ENCODE data around the gene MTNR1B. TPM values are rescaled to one million over a fixed set of nuclear protein-coding genes. Genes with fewer than 3 reads are reported as not detected.

Gene MTNR1B
- total and polyA plus RNA-seq, 2 donors (not counting 1 experiment from before 2014, with no cell fraction given) = not detected

GRCh38 chr11:92954003-92954402, 15.4 kb upstream of the MTNR1B start:
- no peak overlapping the region for H3K4me2 ChIP-seq (replicated peaks; ENCODE audit: low read depth, low read length, poor library complexity, severe bottlenecking)
- H3K79me2 ChIP-seq (ENCODE audit: control insufficient read depth, insufficient read depth, low read length) = no peaks in the 10 kb centered on the region
- Mint-ChIP-seq H3K9me3 (ENCODE audit: insufficient read depth) (peaks cover 5% of the 10 kb centered on the region), H3K27ac (no peak overlapping the region), H3K4me1 (no peaks in the 10 kb centered on the region), H3K4me3 (no peak overlapping the region), H3K27me3 (no peaks in the 10 kb centered on the region)
- TF ChIP-seq CTCF (IDR thresholded peaks at IDR 0.05) (no peak), EZH2 (IDR thresholded peaks at IDR 0.05; ENCODE audit: borderline replicate concordance, insufficient read depth, low read depth, low read length, poor library complexity, severe bottlenecking) (no peak)
- CTCF ChIA-PET = no interaction called here
- no peaks in the 10 kb centered on the region for H3K4me1 ChIP-seq (ENCODE audit: control insufficient read depth in 2 of 2, insufficient read depth in 2 of 2, low read length in 2 of 2)
- ATAC-seq (ENCODE audit: low read depth) (no peak), DNase-seq (no peak)
- no peak overlapping the region for H3K4me3 ChIP-seq (ENCODE audit: control extremely low read depth in 1 of 5, extremely low read depth in 1 of 5, insufficient read depth in 1 of 5, low read depth in 2 of 5, low read length in 4 of 5)
- H3K27me3 ChIP-seq (replicated peaks in 1 of 4; ENCODE audit: control extremely low read depth in 1 of 4, control insufficient read depth in 3 of 4, insufficient read depth in 4 of 4, low read length in 3 of 4) = no peaks in the 10 kb centered on the region
- no peak overlapping the region for H3K27ac ChIP-seq (ENCODE audit: low read length in 2 of 2)
- WGBS (ENCODE audit: insufficient coverage) = no CpG with 5 or more reads among the region's 5 CpGs
- no peaks in the 10 kb centered on the region for H3K36me3 ChIP-seq (replicated peaks in 1 of 2; ENCODE audit: control extremely low read depth in 1 of 2, control insufficient read depth in 1 of 2, extremely low read depth in 1 of 2, insufficient read depth in 2 of 2, low read length in 1 of 2)
- intact Hi-C loops (cut with micrococcal nuclease) = no loop called here
- H2AFZ ChIP-seq (ENCODE audit: insufficient read depth, low read depth, low read length, poor library complexity, severe bottlenecking) = no peak overlapping the region
- H3K9me3 ChIP-seq (ENCODE audit: control extremely low read depth in 1 of 3, control insufficient read depth in 2 of 3, insufficient read depth in 1 of 3, low read length in 2 of 3) = peaks cover 0 to 3% (median 2%) of the 10 kb centered on the region in 3 donors
- H3K9ac ChIP-seq (ENCODE audit: low read length) = no peak overlapping the region
- POLR2A ChIA-PET = no interaction called here
- no peaks in the 10 kb centered on the region for H4K20me1 ChIP-seq (ENCODE audit: control insufficient read depth, insufficient read depth, low read length, poor library complexity, severe bottlenecking)

GRCh38 chr11:92955860-92956259, 13.6 kb upstream of the MTNR1B start:
- Histone ChIP-seq H3K4me1 (ENCODE audit: control insufficient read depth in 2 of 2, insufficient read depth in 2 of 2, low read length in 2 of 2) (no peaks in the 10 kb centered on the region), H3K4me2 (replicated peaks; ENCODE audit: low read depth, low read length, poor library complexity, severe bottlenecking) (no peak overlapping the region), H3K27ac (ENCODE audit: low read length in 2 of 2) (no peak overlapping the region), H3K36me3 (replicated peaks in 1 of 2; ENCODE audit: control extremely low read depth in 1 of 2, control insufficient read depth in 1 of 2, extremely low read depth in 1 of 2, insufficient read depth in 2 of 2, low read length in 1 of 2) (no peaks in the 10 kb centered on the region), H2AFZ (ENCODE audit: insufficient read depth, low read depth, low read length, poor library complexity, severe bottlenecking) (no peak overlapping the region), H3K9ac (ENCODE audit: low read length) (no peak overlapping the region), H3K9me3 (ENCODE audit: control extremely low read depth in 1 of 3, control insufficient read depth in 2 of 3, insufficient read depth in 1 of 3, low read length in 2 of 3) (no peaks in the 10 kb centered on the region), H3K4me3 (ENCODE audit: control extremely low read depth in 1 of 5, extremely low read depth in 1 of 5, insufficient read depth in 1 of 5, low read depth in 2 of 5, low read length in 4 of 5) (no peak overlapping the region), H3K27me3 (replicated peaks in 1 of 4; ENCODE audit: control extremely low read depth in 1 of 4, control insufficient read depth in 3 of 4, insufficient read depth in 4 of 4, low read length in 3 of 4) (no peaks in the 10 kb centered on the region), H4K20me1 (ENCODE audit: control insufficient read depth, insufficient read depth, low read length, poor library complexity, severe bottlenecking) (no peaks in the 10 kb centered on the region), H3K79me2 (ENCODE audit: control insufficient read depth, insufficient read depth, low read length) (no peaks in the 10 kb centered on the region)
- Mint-ChIP-seq H3K4me1 (no peaks in the 10 kb centered on the region), H3K27me3 (no peaks in the 10 kb centered on the region), H3K27ac (no peak overlapping the region), H3K9me3 (ENCODE audit: insufficient read depth) (peaks cover under 1% of the 10 kb centered on the region), H3K4me3 (no peak overlapping the region)
- TF ChIP-seq EZH2 (IDR thresholded peaks at IDR 0.05; ENCODE audit: borderline replicate concordance, insufficient read depth, low read depth, low read length, poor library complexity, severe bottlenecking) (no peak), CTCF (IDR thresholded peaks at IDR 0.05) (no peak)
- intact Hi-C loops (cut with micrococcal nuclease) = no loop called here
- ChIA-PET CTCF (no interaction called here), POLR2A (no interaction called here)
- DNase-seq (no peak), ATAC-seq (ENCODE audit: low read depth) (no peak)

Measured in B cell (primary cell).